ENCODE measurements around the gene SRP68. TPM values are rescaled to one million over a fixed set of nuclear protein-coding genes. Genes with fewer than 3 reads are reported as not detected.
A peak's percentile ranks its signal among the peaks of the same experiment; 100 is the strongest.

SRP68 gene
- total and polyA plus RNA-seq, 7 donors: 72.4 to 141 (median 100.0) TPM

- Histone ChIP-seq H3K4me3 (no peak overlapping the region), H3K36me3 (ENCODE audit: insufficient read depth in 1 of 2, low read depth in 1 of 2) (peaks cover 5 to 64% of the 10 kb centered on the region in 2 donors), H3K27me3 (ENCODE audit: insufficient read depth in 3 of 3, low read length in 2 of 3) (peaks cover 0 to 8% (median 0%) of the 10 kb centered on the region in 3 donors), H3K4me1 (no peaks in the 10 kb centered on the region), H3K27ac (no peak overlapping the region), H3K9me3 (no peaks in the 10 kb centered on the region)
- TF ChIP-seq, protein P1, sequence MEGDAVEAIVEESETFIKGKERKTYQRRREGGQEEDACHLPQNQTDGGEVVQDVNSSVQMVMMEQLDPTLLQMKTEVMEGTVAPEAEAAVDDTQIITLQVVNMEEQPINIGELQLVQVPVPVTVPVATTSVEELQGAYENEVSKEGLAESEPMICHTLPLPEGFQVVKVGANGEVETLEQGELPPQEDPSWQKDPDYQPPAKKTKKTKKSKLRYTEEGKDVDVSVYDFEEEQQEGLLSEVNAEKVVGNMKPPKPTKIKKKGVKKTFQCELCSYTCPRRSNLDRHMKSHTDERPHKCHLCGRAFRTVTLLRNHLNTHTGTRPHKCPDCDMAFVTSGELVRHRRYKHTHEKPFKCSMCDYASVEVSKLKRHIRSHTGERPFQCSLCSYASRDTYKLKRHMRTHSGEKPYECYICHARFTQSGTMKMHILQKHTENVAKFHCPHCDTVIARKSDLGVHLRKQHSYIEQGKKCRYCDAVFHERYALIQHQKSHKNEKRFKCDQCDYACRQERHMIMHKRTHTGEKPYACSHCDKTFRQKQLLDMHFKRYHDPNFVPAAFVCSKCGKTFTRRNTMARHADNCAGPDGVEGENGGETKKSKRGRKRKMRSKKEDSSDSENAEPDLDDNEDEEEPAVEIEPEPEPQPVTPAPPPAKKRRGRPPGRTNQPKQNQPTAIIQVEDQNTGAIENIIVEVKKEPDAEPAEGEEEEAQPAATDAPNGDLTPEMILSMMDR (IDR thresholded peaks at IDR 0.05): no peak
- intact Hi-C loops (cut with DNase I): no loop called here
- ATAC-seq: no peak
- no peak for DNase-seq
- 82 to 88% (median 82%) methylated on average over 15 of the region's 15 CpGs for WGBS, 3 donors
These were observed 11.3 kb upstream of the SRP68 start for GRCh38 chr17:76083536-76084182.

DNA sequence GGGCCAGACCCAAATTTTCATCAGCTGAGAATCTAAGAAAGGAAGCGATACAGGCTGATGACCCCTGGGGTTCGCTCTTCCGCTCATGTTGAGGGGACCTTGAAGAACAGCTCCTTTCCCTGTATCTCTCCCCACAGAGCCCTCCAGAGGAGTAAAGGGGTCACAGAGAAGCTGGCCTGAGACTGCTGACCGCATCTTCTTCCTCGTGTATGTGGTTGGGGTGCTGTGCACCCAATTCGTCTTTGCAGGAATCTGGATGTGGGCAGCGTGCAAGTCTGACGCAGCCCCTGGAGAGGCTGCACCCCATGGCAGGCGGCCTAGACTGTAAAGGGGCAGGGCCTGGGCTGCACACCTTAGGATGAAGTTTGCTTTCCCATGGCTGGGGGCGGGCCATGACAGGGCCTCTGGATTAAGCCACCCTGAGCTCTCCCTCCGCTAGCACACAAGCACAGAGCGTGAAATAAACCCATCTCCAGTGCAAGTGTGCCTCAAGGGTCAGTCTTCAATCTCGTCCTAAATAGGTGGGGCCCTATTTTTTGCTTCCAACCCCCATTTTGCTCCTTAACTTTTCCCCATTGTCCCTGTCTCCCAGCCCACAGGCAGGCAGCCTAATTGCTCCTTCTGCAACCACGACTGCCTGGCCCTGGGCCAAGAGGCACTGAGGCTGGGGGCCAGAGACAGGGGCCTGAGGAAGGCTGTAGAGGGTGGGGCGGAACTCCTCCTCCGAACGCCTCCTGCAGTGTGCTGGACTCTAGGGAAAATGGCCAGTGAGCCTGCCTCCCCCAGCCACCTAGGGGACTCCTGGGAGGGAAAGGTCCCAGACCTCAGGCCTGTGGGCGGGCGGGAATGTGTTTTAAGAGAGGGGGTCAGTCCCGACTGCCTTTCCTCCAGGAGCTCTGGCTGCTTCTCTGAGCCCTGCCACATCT lies 10.3 kb upstream of the SRP68 start:
- WGBS, 3 donors: 82 to 84% (median 83%) methylated on average over 20 of the region's 20 CpGs
- intact Hi-C loops (cut with DNase I): no loop called here
- Histone ChIP-seq H3K4me3 (no peak overlapping the region), H3K36me3 (ENCODE audit: insufficient read depth in 1 of 2, low read depth in 1 of 2) (peaks cover 3 to 54% of the 10 kb centered on the region in 2 donors), H3K4me1 (no peaks in the 10 kb centered on the region), H3K27ac (no peak overlapping the region), H3K9me3 (no peaks in the 10 kb centered on the region), H3K27me3 (ENCODE audit: insufficient read depth in 3 of 3, low read length in 2 of 3) (peaks cover 0 to 17% (median 3%) of the 10 kb centered on the region in 3 donors)
- ATAC-seq: no peak
- TF ChIP-seq, protein P1 (IDR thresholded peaks at IDR 0.05): no peak
- DNase-seq: no peak

DNA sequence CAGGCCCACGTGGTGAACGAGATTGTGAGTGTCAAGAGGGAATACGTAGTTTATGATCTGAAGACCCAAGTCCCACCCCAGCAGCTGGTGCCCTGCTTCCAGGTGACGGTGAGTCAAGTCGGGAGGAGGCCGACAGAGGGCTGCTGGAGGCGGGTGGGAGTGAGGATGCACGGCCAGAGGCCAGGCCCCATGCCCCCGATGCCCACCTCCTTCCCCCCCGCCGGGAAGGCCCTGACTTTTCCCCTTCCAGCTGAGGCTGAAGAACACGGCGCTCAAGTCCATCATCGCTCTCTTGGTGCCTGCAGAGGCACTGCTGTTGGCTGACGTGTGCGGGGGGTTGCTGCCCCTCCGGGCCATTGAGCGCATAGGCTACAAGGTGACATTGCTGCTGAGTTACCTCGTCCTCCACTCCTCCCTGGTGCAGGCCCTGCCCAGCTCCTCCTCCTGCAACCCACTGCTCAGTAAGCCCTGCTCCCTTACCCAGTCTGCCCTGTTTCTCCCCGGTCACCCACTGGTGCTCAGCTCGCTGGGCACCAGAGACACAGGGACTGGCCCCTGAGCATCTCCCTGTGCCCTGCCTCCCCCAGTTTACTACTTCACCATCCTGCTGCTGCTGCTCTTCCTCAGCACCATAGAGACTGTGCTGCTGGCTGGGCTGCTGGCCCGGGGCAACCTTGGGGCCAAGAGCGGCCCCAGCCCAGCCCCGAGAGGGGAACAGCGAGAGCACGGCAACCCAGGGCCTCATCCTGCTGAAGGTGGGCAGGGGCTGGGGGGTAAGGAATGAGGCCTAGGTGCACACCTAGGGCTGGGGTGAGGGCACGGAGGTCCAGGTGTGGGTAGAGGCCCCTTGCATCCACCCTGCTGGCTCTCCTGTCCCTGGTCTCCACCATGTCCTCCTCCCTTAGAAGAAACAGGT lies 9.2 kb upstream of the SRP68 start:
- Histone ChIP-seq H3K27ac (no peak overlapping the region), H3K27me3 (ENCODE audit: insufficient read depth in 3 of 3, low read length in 2 of 3) (peaks cover 0 to 28% (median 12%) of the 10 kb centered on the region in 3 donors), H3K4me1 (peaks cover 8% of the 10 kb centered on the region), H3K4me3 (no peak overlapping the region), H3K9me3 (no peaks in the 10 kb centered on the region), H3K36me3 (ENCODE audit: insufficient read depth in 1 of 2, low read depth in 1 of 2) (peaks cover 0 to 43% of the 10 kb centered on the region in 2 donors)
- DNase-seq (no peak), ATAC-seq (peak in 2 of 4 donors; percentile 5 to 11)
- intact Hi-C loops (cut with DNase I): no loop called here
- TF ChIP-seq, protein P1 (IDR thresholded peaks at IDR 0.05): no peak
- WGBS, 3 donors: 59 to 65% (median 60%) methylated on average over 25 to 27 of the region's 27 CpGs

GRCh38 chr17:76080768-76081287 lies 8.5 kb upstream of the SRP68 start:
- peaks cover 0 to 35% (median 20%) of the 10 kb centered on the region in 3 donors for H3K27me3 ChIP-seq (ENCODE audit: insufficient read depth in 3 of 3, low read length in 2 of 3)
- H3K9me3 ChIP-seq: no peaks in the 10 kb centered on the region
- peaks cover 12% of the 10 kb centered on the region for H3K4me1 ChIP-seq
- no peak overlapping the region for H3K27ac ChIP-seq
- ATAC-seq (peak in 3 of 4 donors; percentile 20 to 36 (median 24)), DNase-seq (no peak)
- WGBS, 3 donors: 16 to 27% (median 22%) methylated on average over 6 of the region's 6 CpGs
- TF ChIP-seq, protein P1 (IDR thresholded peaks at IDR 0.05): no peak
- peaks cover 0 to 36% of the 10 kb centered on the region in 2 donors for H3K36me3 ChIP-seq (ENCODE audit: insufficient read depth in 1 of 2, low read depth in 1 of 2)
- intact Hi-C loops (cut with DNase I): no loop called here
- H3K4me3 ChIP-seq: no peak overlapping the region
